IPS-NIHi7 (cell line): ENCODE data around the gene ZFYVE28.
A peak's percentile ranks its signal among the peaks of the same experiment; 100 is the strongest.

Experiments
- DNase-seq: peaks from one replicate; pipeline ENCODE4 v3.0.0; 2012; ENCODE audit warnings: mixed read lengths; ENCODE audit errors: extremely low spot score

ZFYVE28 gene

DNA sequence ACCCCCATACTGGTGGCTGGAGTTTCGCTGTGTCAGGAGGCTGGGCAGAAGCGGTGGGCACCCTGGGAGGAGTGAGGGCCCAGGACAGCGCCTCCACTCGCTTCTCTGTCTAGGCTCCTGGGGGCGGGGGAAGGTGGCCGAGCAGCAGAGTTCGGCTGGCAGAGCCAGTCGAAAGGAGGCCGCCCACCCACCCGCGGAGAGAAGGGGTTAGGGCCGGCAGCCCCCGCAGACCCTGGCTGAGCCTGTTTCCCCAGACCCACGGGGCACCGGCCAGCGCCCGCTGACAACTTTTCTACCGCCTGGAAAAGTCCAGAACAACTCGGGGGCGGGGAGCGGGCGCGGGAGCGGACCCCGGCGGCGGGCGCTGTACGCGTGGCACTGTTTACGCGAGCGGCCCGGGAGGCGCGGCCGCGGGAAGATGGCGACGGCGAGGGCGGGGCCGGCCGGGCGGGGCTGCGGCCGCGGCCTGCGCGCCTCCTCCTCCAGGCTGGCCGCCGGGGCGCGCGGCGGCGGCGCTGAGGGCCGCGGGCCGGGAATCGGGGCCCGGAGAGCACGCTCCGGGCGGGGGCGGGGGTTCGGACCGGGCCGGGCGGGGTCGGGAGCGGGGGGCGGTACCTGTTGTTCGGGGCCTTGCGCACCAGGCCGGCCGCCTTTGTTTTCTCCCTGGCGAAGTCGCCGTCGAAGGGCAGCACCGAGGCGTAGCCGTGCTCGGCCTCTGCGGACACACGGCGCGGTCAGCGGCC lies 157.2 kb downstream of the ZFYVE28 start:
- DNase-seq: peak; percentile 69

DNA sequence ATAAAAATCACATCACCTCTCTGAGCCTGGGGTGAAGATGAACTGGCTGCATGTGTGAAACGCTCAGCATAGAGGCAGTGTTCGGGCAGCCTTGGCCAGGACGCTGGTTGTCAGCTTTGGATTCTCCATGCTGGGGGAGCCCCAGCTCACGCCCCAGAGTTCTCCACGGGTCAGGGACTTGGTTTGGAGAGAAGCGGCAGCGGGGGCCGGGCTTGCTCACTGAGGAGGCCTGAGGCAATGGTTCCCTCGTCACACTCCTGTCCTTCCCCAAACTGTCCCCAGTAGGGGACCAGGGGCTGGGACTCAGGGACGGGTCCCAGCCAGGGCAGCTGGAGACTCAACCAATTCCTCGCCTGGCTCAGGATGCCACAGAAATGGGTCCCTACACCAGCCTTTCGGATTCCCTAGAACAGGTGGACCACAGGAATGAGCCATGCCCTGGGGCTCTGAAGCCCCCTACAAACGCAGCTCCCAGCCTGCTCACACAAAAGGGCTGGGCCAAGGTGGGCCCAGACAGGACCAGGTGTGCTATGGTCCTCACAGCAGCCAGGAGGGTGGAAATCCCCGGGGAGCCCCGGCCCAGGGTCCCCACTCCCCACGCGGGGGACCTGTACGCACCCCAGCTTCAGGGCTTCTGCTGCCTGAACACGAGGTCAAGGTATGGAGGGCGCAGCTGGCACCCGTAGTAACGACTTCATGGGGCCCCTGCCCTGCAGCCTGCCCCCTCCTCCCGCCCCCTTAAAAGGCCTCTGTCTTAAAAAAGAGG lies 157.9 kb downstream of the ZFYVE28 start:
- no peak for DNase-seq

DNA sequence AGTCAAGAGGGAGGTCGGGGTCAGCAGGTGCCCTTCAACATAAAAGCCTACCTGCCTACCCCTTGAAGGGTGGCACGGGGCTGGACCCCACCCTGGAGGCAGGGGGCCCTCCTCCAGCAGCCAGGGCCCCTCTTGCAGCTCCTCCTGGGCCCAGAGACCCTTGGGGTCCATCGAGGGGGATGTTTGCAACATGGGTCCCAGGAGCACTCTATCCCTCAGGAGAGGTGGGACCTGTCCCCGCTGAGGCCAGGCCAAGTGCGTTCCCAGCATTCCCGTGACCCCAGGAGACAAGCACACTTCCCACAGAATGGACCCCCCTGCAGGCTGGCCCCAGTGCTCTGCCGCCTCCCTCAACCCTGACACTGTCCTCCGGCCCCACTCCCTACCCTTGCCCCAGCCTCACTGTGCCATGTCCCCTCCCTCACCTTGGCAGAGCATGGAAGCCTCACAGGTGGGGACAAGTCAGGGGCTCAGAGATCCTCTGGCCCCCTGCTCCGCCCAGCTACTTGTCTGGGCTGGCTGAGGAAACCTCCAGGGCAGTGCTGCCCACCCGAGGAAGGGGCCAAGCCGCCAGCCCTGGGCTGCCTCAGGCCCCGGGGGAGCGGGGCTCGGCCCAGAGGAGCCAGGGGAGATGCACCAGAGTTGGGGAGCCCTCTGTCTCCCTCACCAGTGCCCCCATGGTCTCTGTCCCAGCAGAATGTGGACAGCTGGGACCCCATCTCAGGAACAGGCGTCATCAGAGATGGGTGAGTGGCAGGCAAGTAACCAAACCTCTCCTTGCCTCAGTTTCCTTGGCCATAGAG lies 158.7 kb downstream of the ZFYVE28 start:
- DNase-seq: no peak

DNA sequence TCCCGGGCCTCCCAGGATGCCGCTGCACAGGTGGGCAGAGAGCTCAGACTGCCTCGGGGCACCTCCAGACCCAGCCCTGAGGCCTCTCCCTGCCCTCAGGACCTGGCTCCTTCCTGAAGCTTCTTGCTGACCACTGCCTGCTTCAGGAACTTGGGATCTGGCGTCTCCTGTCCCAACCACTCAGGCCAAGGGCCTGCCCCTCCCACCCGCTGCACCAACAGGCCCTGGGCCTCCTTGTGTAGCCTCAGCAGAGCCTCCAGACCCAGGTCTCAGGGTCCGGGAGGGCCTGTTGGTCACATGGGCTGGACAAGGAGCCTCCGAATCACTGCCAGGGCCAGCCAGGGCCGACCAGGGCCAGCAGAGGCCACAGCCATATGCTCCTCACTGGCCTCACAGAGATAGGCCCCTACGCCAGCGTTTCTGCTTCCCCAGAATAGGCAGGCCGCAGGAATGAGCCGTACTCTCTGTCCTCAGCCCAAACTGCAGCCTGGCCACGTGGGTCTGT lies 159.4 kb downstream of the ZFYVE28 start:
- no peak for DNase-seq

DNA sequence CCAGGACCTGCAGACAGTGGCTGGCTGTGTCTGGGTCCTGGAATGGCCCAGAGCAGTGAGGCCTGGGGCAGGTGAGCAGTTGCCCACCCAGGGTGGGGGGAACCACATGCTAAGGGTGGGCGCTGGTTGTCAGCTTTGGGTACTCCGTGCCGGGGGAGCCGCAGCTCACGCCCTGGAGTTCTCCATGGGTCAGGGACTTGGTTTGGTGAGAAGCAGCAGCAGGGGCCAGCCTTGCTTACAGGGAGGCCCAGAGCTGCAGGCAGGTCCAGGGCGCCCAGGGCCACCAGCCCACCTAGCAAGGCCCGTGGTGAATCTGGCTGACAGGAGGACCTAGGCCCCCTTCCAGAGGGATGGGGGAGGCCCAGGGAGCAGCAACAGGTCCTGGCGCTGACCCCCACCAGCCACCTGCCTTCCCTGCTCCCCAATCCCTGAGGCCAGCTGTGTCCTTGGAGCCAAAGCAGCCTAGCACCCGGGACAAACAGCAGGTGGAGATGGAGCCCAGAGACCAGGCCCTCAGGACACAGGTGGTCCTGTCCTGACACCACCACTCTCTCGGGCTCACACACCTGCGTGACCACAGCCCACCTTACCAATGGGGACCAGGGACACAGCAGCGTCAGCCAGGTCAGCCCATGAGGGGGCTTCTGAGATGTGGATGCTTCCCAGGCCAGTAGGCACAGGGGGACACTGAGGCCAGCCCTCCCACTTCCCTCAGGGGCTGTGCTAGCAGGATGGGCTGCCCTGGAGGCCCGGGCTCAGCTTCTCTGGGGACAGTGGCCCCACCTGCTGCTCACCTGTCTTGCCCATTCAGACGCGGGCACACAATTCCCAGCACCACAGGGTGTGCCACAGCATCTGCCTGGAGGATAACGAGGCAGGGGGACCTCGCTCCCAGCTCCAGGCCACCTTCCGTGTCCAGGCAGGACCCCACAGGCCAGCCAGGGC lies 160.1 kb downstream of the ZFYVE28 start:
- DNase-seq: no peak

DNA sequence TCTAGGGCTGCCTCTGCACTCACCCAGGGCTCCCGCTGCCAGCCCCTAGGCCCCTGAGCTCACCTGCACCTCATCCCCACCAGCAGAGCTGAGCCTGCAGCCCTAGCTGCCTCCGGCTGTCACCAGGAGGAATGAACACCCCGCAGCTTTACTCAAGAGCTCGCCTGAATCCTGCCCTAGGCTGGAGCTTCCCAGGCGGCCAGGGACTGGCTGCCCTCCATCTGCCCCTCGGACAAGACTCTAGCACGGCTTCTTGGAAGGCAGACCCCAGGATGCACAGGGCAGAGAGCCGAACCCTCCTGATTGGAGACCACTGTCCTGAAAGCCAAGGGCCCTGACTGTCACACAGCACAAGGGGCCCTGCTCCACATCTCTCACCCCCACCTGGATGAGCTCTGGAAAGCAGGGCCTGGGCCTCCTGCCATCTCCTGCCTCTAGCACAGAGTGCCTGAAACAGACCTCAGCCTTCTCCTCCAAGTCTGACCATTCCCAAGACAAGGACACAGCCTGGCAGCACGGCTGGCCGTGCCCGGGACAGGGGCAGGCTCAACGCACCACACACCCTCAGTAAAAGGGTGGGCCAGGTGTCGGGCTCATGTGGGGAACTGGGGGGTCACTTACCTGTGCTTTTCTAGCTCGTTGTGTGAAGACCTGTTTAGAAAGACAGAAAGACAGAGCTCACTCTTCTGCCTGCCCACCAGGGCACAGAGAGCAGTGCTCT lies 160.9 kb downstream of the ZFYVE28 start:
- DNase-seq: no peak

DNA sequence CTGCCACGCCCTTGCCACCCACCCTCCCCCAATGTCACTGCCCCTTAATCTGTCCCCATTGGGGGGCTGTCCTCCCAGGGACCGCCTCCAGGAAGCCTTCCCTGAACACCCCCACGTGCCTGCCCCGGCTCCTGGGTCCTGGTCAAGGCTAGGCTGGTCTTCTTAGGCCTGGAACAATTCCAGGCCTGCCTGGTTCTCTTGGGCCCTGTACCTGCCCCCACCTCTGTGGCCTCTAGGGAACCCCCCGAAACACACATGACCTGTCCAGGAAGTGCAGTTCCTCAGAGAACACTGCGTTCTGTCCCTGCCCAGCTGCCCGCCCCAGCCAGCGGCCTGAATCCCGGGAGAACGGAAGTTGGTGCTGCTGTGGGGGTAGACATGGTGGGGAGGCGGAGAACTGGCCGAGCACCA lies 161.7 kb downstream of the ZFYVE28 start:
- no peak for DNase-seq

DNA sequence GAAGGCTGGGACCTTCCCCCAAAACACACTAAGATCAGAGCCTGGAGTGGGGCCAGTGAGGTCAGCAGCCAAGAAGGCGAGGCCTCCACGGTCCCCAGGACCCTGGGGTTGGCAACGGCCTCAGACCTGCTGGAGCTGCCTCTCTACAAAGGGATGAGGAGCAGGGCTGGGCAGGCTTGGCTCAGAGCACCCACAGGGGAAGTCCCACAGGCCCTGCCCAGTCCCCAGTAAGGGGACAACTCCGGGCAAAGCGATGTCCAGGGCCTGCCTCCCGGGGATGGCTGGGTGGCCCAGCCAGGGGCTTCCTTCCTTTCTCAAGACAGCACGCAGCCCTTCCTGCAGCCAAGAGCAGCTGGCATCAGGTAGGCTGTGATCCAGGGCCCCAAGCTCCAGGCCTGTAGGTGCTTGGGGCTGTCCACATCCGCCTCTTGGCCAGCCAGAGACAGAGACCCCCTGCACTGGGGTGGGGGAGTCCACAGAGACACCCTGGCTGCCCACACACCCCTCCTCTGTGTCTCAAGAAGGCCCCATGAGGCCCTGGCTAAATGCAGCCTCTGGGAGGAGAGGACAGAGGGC lies 162.2 kb downstream of the ZFYVE28 start:
- no peak for DNase-seq

- no peak for DNase-seq
Measured at GRCh38 chr4:2255501-2256155, 162.8 kb downstream of the ZFYVE28 start.

DNA sequence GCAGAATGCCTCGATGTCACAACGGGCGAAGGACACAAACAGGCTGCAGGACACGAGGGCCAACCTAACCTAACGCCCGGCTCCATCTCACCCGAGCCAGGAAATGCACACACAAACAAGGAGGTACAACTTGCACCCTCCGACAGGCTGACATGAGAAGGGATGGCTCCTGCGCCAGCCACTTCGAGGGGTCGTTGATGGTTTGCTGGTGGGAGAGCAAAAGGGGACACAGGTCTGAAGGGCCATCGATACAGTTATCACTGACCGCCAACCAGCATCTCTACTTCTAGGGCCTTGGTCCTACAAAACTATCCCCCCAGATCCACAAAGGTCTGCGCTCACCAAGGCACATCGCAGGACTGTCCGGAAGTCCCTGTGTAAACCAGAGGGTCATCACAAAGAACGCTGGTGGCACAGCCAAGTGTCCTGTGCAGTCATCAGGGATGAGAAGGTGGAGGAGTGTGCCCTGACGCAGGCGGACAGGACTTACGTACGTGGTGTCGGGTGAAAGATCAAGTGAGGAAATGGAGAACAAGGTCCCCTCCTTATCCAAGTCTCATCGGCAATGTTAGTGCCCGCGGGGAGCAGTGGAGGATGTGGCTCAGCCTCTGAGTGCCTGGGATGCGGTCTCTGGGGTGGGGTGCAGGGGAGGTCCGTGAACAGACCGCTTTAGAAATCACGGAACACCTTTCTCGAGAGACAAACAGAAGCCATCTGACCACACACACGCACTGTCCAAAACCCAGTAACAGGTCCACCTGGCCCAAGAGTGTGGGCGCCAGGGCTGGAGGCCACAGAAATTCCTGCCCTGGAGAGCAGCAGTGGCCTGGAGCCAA lies 163.6 kb downstream of the ZFYVE28 start:
- DNase-seq: no peak

DNA sequence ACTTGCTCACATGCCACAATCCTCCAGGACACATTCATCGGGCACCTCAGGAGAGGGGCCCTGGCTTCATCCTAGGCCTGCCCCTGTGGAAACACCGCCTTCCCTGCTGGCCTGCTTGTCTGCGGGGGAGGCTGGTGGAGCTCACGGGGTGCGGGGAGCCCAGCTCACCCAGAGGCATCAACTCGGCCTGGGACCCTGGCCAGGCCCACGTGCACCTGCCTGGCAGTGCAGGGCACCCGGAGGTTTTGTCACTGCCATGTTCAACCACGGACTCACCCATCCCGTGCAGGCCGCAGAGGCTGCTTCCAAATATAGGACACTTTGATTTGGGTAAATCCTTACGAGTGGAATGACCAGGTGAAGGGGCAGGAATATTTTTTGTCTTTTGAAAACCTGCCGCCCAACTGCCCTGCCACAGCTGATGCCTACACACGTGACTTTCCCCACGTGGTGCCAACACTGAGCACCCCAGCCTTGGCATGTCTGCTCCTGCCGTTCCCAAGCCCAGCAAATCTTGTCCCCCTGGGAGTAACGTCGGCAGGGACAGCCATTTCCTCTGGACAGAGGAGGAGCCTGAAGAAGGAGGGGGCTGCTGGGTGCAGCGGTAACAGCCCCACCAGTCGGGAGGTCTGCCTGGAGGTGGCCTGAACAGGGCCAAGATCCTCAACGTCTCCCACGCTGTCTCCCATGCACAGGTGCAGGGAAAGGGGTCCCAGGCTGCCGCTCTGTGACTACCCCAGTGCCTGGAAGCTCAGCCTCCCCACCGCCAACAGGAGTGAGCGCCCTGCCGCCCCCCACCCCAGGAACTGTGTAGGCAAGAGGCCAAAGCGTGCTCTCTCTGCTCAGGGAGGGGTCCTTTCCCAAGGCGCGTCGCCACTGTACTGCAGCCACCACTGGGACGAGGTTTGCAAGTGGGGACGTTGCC lies 165.0 kb downstream of the ZFYVE28 start:
- DNase-seq: no peak

- DNase-seq: no peak
Measured at GRCh38 chr4:2252530-2253091, 165.8 kb downstream of the ZFYVE28 start.

GRCh38 chr4:2251795-2252529 lies 166.5 kb downstream of the ZFYVE28 start:
- DNase-seq: no peak

- no peak for DNase-seq
Measured at GRCh38 chr4:2251073-2251794, 167.2 kb downstream of the ZFYVE28 start.

DNA sequence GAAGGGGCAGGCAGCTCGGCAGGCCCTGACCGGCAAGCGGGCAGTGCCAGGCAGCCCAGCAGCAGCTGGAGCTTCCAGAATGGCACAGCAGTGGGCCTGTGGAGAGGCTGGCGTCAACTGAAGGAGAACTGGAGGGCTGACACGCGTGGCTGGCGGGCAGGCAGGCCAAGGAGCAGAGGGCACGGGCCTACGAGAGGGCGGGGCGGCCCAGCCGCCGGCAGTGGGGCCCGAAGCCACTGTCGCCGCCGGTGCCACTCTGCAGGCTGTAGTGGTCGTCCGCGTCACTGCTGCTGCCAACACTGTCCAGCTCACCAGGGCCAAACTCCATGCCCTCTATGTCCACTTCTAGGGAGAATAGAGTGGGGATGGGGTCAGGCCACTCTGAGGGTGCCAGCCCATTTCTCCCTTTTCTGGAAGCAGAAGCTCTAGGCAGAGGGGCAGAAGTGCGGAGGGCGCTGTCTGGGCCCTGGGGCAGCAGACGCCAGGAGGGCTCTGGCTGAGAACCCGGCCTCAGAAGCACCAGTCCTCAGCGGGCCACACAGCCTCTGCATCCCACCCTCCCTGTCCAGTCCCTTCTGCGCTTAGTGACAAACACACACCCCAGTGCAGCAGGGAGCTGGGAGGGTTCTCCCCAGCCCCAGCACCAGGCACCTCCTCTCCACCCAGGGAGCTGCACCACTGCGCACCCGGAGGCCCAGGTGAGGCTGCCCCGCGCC lies 167.9 kb downstream of the ZFYVE28 start:
- DNase-seq: no peak
